K562 (cell line): Measurements from ENCODE around the gene SPINK4. TPM values are rescaled to one million over a fixed set of nuclear protein-coding genes. Genes with fewer than 3 reads are reported as not detected.
A peak's percentile ranks its signal among the peaks of the same experiment; 100 is the strongest.

ENCODE experiments used
- CCAR2 ChIP-seq: fragments of 200-400 bp; formaldehyde crosslinking; IDR thresholded peaks from 2 replicates; pipeline ENCODE4 v1.6.1; 2017; ENCODE audit warnings: mild to moderate bottlenecking, low read depth, low read length
- CREB1 ChIP-seq, 2 experiments: sonication (generic) in 1 of 2; formaldehyde crosslinking in 1 of 2; IDR thresholded peaks; 2 replicates each; pipeline versions ENCODE4 v1.6.1 to v1.8.0; 2012 to 2022; ENCODE audit warnings: inconsistent platforms in 1 of 2, mild to moderate bottlenecking in 1 of 2, missing genetic modification reagents in 1 of 2, moderate library complexity in 1 of 2
- CTCFL ChIP-seq: IDR thresholded peaks from 2 replicates; pipeline ENCODE4 v1.6.1; 2011; ENCODE audit warnings: borderline replicate concordance, low read depth, mild to moderate bottlenecking, moderate library complexity, low read length; ENCODE audit not compliant: insufficient read depth, poor library complexity, severe bottlenecking
- JUN ChIP-seq, 2 experiments: sonication (generic) in 1 of 2; formaldehyde crosslinking in 1 of 2; IDR thresholded peaks; 2 replicates each; pipeline versions ENCODE4 v1.6.1 to v1.8.0; 2012 to 2022; ENCODE audit warnings: borderline replicate concordance in 2 of 2, mild to moderate bottlenecking in 2 of 2, improper control_type of control experiment in 1 of 2, low read depth in 1 of 2, low read length in 1 of 2, missing genetic modification reagents in 1 of 2
- KDM1A ChIP-seq, 2 experiments: fragments of 450-650 bp; IDR thresholded peaks; 2 replicates each; pipeline ENCODE4 v1.6.1; 2016; ENCODE audit warnings: mild to moderate bottlenecking in 2 of 2
- SAFB2 ChIP-seq: fragments of 200-400 bp; formaldehyde crosslinking; IDR thresholded peaks from 2 replicates; pipeline ENCODE4 v1.6.1; 2018; ENCODE audit warnings: borderline replicate concordance, low read length, low read depth, moderate library complexity; ENCODE audit not compliant: severe bottlenecking
- TBP ChIP-seq: optimal IDR thresholded peaks from 2 replicates; pipeline ENCODE3; 2011; ENCODE audit warnings: low read depth, low read length, improper control_type of control experiment
- U2AF2 ChIP-seq: fragments of 200-400 bp; formaldehyde crosslinking; optimal IDR thresholded peaks from 2 replicates; pipeline ENCODE3; 2017; ENCODE audit warnings: low read depth, mild to moderate bottlenecking, low read length
- XRCC4 ChIP-seq: IDR thresholded peaks from one replicate; pipeline ENCODE4 v1.6.1; 2011; ENCODE audit not compliant: insufficient read depth, insufficient read length; ENCODE audit errors: extremely low read depth
- ZNF398 ChIP-seq: fragments of 250-450 bp; sonication (Bioruptor Pico); IDR thresholded peaks from 2 replicates; pipeline ENCODE4 v1.8.0; 2021; ENCODE audit warnings: moderate library complexity, mild to moderate bottlenecking, inconsistent platforms
- ZNF75A ChIP-seq: fragments of 450-650 bp; formaldehyde crosslinking; IDR thresholded peaks from 2 replicates; pipeline ENCODE4 v1.4.0; 2020; ENCODE audit warnings: mild to moderate bottlenecking
- ZSCAN29 ChIP-seq: fragments of 450-650 bp; IDR thresholded peaks from 2 replicates; pipeline ENCODE4 v1.6.1; 2017
- polyA plus RNA-seq, 8 experiments: library from polyadenylated mRNA; depleted of rRNA in 4 of 8; stranded (reverse) in 5 of 8; unstranded in 3 of 8; fragments of >200 nt; fragmentation: Nextera tagmentation in 2 of 8; fragmentation: Illumina TruSeq in 1 of 8; extraction: Ambion mirVana in 2 of 8; extraction: Trizol in 1 of 8; gene quantifications; 2 replicates each; pipeline versions ENCODE4 v1.2.1 to v1.2.3, GENCODE V29; 2011 to 2014; ENCODE audit warnings: inconsistent platforms in 1 of 8, missing spikeins in 1 of 8
- total RNA-seq, 7 experiments: library from RNA; depleted of rRNA in 6 of 7; stranded (reverse); fragments of >200 nt in 6 of 7; fragmentation: Illumina TruSeq in 2 of 7; extraction: Trizol in 2 of 7; gene quantifications; 2 replicates each; pipeline versions ENCODE4 v1.2.1 to v1.2.3, GENCODE V29; 2011 to 2021; ENCODE audit warnings: low replicate concordance in 1 of 7
- TF ChIP-seq, protein P1 (sequence below): sonication (generic); formaldehyde crosslinking; IDR thresholded peaks from 2 replicates; pipeline ENCODE4 v1.8.0; 2022; ENCODE audit warnings: mild to moderate bottlenecking, low read depth, missing genetic modification reagents
- TF ChIP-seq, protein P2 (sequence below): sonication (generic); formaldehyde crosslinking; IDR thresholded peaks from 2 replicates; pipeline ENCODE4 v1.8.1; 2023; ENCODE audit warnings: mild to moderate bottlenecking, missing genetic modification reagents
- TF ChIP-seq, protein P3 (sequence below), 2 experiments: fragments of 150-350 bp in 1 of 2; IDR thresholded peaks; 2 replicates each; pipeline ENCODE4 v1.6.1; 2012 to 2016; ENCODE audit warnings: low read depth in 2 of 2, low read length in 2 of 2, mild to moderate bottlenecking in 1 of 2, moderate library complexity in 1 of 2

The SPINK4 gene
- total and polyA plus RNA-seq, 9 of the 15 experiments (the other 6 are each of a cell fraction or from before 2014, with no cell fraction given): 0.74 to 5.5 (median 2.1) TPM; not detected in 2

- TF ChIP-seq CTCFL (no peak), TBP (peak; percentile 45), ZNF75A (CRISPR knock-in tag) (no peak), ZSCAN29 (no peak), CREB1 (IDR thresholded peaks at IDR 0.05) (no peak), CREB1 (CRISPR knock-in tag; IDR thresholded peaks at IDR 0.05) (no peak), KDM1A (IDR thresholded peaks at IDR 0.05) (peak; percentile 89 to 91), ZNF398 (CRISPR knock-in tag) (no peak), XRCC4 (no peak), CCAR2 (no peak), JUN (IDR thresholded peaks at IDR 0.05; ENCODE audit: borderline replicate concordance, low read depth, low read length) (peak; percentile 47; the same call in 1 of the 2 replicates), JUN (CRISPR knock-in tag; IDR thresholded peaks at IDR 0.05; ENCODE audit: borderline replicate concordance) (no peak), U2AF2 (no peak), SAFB2 (no peak)
- TF ChIP-seq, protein P1, sequence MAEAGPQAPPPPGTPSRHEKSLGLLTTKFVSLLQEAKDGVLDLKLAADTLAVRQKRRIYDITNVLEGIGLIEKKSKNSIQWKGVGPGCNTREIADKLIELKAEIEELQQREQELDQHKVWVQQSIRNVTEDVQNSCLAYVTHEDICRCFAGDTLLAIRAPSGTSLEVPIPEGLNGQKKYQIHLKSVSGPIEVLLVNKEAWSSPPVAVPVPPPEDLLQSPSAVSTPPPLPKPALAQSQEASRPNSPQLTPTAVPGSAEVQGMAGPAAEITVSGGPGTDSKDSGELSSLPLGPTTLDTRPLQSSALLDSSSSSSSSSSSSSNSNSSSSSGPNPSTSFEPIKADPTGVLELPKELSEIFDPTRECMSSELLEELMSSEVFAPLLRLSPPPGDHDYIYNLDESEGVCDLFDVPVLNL (CRISPR knock-in tag): no peak
- TF ChIP-seq, protein P2, sequence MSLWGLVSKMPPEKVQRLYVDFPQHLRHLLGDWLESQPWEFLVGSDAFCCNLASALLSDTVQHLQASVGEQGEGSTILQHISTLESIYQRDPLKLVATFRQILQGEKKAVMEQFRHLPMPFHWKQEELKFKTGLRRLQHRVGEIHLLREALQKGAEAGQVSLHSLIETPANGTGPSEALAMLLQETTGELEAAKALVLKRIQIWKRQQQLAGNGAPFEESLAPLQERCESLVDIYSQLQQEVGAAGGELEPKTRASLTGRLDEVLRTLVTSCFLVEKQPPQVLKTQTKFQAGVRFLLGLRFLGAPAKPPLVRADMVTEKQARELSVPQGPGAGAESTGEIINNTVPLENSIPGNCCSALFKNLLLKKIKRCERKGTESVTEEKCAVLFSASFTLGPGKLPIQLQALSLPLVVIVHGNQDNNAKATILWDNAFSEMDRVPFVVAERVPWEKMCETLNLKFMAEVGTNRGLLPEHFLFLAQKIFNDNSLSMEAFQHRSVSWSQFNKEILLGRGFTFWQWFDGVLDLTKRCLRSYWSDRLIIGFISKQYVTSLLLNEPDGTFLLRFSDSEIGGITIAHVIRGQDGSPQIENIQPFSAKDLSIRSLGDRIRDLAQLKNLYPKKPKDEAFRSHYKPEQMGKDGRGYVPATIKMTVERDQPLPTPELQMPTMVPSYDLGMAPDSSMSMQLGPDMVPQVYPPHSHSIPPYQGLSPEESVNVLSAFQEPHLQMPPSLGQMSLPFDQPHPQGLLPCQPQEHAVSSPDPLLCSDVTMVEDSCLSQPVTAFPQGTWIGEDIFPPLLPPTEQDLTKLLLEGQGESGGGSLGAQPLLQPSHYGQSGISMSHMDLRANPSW: no peak
- TF ChIP-seq, protein P3, sequence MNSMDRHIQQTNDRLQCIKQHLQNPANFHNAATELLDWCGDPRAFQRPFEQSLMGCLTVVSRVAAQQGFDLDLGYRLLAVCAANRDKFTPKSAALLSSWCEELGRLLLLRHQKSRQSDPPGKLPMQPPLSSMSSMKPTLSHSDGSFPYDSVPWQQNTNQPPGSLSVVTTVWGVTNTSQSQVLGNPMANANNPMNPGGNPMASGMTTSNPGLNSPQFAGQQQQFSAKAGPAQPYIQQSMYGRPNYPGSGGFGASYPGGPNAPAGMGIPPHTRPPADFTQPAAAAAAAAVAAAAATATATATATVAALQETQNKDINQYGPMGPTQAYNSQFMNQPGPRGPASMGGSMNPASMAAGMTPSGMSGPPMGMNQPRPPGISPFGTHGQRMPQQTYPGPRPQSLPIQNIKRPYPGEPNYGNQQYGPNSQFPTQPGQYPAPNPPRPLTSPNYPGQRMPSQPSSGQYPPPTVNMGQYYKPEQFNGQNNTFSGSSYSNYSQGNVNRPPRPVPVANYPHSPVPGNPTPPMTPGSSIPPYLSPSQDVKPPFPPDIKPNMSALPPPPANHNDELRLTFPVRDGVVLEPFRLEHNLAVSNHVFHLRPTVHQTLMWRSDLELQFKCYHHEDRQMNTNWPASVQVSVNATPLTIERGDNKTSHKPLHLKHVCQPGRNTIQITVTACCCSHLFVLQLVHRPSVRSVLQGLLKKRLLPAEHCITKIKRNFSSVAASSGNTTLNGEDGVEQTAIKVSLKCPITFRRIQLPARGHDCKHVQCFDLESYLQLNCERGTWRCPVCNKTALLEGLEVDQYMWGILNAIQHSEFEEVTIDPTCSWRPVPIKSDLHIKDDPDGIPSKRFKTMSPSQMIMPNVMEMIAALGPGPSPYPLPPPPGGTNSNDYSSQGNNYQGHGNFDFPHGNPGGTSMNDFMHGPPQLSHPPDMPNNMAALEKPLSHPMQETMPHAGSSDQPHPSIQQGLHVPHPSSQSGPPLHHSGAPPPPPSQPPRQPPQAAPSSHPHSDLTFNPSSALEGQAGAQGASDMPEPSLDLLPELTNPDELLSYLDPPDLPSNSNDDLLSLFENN (IDR thresholded peaks at IDR 0.05; ENCODE audit: low read depth in 2 of 2, low read length in 2 of 2): peak in 1 of 2 experiments; percentile 87; a peak in 2 of 4 replicates
Observed at GRCh38 chr9:33239921-33240320, at the start of gene SPINK4 (continued).
